ENCODE results near the gene FAM20B. TPM values are rescaled to one million over a fixed set of nuclear protein-coding genes. Genes with fewer than 3 reads are reported as not detected.

FAM20B gene
- total and polyA plus RNA-seq, 2 of the 8 experiments (the other 6 are each of a cell fraction or from before 2014, with no cell fraction given) = 8.3 to 36.6 TPM

GRCh38 chr1:179083533-179083932, 57.8 kb downstream of the FAM20B start (continued):
- TF ChIP-seq MAX (IDR thresholded peaks at IDR 0.05) = no peak
